Gastroesophageal sphincter (tissue), 2 donors: ENCODE measurements around the gene GLUL.

Experiments
- EP300 ChIP-seq: sonication (generic); formaldehyde crosslinking; IDR thresholded peaks from one replicate; pipeline ENCODE4 v1.6.1; 2017; ENCODE audit warnings: antibody characterized with exemption, mild to moderate bottlenecking
- POLR2A ChIP-seq, 2 donors: fragments of 450-650 bp; IDR thresholded peaks; one replicate each; pipeline ENCODE4 v1.6.1; 2017; ENCODE audit warnings: antibody characterized with exemption in 2 of 2, mild to moderate bottlenecking in 2 of 2, moderate library complexity in 1 of 2

DNA sequence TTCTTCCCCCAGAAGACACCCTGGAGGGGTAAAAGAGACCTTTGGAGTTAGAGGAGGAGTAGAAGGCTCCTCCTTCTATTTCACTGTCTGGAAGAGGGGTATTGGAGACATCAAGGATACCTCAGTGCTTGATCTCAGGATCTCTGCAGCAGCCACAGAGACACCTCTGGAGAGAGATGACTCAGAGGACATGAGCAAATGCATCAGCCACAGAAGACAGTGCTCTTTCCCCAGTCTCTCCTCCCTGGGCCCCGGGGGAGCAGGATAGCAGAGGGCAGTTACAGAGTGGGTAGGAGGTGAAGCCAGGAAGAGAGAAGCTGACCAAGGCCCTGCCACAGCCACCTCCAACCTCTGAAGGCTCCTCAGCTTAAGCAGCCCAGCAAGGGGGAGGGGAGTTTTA is 24.2 kb upstream of the GLUL start:
- no peak for TF ChIP-seq POLR2A (IDR thresholded peaks at IDR 0.05)
- TF ChIP-seq EP300: no peak
